ENCODE data around the gene PDGFB. TPM values are rescaled to one million over a fixed set of nuclear protein-coding genes. Genes with fewer than 3 reads are reported as not detected.

Gene PDGFB
- total and polyA plus RNA-seq, 2 experiments from 2014 or later: 2.2 to 8.0 TPM

DNA sequence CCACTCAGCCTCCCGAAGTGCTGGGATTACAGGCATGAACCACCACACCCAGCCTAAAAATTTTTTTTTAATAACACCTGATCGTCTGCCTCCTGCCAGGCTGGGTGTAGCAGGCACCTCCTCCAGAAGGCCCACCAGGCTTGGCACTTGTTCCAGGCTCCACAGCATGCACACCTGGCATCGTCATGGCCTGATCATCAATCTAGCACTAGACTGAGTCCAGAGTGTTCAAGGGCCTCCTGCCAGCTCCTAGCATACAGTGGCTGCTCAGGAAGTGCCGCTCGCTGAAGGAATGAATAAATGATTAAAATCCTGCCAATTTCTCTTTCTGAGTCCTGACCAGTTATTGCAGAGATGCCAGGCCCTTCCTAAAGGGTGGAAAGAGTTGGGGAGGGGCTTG lies 3.5 kb upstream of the PDGFB start (continued):
- TF ChIP-seq, protein P1, sequence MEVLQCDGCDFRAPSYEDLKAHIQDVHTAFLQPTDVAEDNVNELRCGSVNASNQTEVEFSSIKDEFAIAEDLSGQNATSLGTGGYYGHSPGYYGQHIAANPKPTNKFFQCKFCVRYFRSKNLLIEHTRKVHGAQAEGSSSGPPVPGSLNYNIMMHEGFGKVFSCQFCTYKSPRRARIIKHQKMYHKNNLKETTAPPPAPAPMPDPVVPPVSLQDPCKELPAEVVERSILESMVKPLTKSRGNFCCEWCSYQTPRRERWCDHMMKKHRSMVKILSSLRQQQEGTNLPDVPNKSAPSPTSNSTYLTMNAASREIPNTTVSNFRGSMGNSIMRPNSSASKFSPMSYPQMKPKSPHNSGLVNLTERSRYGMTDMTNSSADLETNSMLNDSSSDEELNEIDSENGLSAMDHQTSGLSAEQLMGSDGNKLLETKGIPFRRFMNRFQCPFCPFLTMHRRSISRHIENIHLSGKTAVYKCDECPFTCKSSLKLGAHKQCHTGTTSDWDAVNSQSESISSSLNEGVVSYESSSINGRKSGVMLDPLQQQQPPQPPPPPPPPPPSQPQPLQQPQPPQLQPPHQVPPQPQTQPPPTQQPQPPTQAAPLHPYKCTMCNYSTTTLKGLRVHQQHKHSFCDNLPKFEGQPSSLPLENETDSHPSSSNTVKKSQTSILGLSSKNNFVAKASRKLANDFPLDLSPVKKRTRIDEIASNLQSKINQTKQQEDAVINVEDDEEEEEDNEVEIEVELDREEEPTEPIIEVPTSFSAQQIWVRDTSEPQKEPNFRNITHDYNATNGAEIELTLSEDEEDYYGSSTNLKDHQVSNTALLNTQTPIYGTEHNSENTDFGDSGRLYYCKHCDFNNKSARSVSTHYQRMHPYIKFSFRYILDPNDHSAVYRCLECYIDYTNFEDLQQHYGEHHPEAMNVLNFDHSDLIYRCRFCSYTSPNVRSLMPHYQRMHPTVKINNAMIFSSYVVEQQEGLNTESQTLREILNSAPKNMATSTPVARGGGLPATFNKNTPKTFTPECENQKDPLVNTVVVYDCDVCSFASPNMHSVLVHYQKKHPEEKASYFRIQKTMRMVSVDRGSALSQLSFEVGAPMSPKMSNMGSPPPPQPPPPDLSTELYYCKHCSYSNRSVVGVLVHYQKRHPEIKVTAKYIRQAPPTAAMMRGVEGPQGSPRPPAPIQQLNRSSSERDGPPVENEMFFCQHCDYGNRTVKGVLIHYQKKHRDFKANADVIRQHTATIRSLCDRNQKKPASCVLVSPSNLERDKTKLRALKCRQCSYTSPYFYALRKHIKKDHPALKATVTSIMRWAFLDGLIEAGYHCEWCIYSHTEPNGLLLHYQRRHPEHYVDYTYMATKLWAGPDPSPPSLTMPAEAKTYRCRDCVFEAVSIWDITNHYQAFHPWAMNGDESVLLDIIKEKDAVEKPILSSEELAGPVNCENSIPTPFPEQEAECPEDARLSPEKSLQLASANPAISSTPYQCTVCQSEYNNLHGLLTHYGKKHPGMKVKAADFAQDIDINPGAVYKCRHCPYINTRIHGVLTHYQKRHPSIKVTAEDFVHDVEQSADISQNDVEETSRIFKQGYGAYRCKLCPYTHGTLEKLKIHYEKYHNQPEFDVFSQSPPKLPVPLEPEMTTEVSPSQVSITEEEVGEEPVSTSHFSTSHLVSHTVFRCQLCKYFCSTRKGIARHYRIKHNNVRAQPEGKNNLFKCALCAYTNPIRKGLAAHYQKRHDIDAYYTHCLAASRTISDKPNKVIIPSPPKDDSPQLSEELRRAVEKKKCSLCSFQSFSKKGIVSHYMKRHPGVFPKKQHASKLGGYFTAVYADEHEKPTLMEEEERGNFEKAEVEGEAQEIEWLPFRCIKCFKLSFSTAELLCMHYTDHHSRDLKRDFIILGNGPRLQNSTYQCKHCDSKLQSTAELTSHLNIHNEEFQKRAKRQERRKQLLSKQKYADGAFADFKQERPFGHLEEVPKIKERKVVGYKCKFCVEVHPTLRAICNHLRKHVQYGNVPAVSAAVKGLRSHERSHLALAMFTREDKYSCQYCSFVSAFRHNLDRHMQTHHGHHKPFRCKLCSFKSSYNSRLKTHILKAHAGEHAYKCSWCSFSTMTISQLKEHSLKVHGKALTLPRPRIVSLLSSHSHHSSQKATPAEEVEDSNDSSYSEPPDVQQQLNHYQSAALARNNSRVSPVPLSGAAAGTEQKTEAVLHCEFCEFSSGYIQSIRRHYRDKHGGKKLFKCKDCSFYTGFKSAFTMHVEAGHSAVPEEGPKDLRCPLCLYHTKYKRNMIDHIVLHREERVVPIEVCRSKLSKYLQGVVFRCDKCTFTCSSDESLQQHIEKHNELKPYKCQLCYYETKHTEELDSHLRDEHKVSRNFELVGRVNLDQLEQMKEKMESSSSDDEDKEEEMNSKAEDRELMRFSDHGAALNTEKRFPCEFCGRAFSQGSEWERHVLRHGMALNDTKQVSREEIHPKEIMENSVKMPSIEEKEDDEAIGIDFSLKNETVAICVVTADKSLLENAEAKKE (CRISPR knock-in tag; IDR thresholded peaks at IDR 0.05): no peak
- no peak for TF ChIP-seq ZNF331 (CRISPR knock-in tag; IDR thresholded peaks at IDR 0.05; ENCODE audit: low read depth)

DNA sequence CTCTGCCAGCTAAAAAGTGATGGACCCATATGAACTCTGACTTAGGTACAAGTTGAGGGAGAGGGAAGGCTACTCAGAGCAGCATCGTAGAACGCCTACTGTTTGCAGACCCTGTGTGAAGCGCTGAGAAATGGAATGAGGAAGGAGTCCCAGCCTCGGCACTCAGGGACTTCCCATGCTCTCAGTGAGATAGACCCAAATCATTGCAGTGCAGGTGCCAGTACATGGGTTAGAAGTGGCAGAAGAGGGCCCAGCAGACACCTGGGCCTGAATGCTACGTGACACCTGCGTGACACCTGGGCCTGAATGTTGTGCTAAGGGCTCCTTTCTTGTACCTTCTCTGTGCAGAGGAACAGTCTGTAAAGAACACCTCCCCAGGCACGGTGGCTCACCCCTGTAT lies 2.6 kb upstream of the PDGFB start:
- Histone ChIP-seq H3K4me3 (no peak overlapping the region), H3K4me1 (ENCODE audit: insufficient read depth) (peaks cover 13% of the 10 kb centered on the region; the same call in 1 of the 2 replicates), H3F3A (replicated peaks; ENCODE audit: low read depth) (0 out of 2 replicates have a peak, but pooled peaks cover 6% of the 10 kb centered on the region), H3K4me2 (no peak overlapping the region), H3K27ac (ENCODE audit: low read depth) (no peak overlapping the region), H3K9me2 (ENCODE audit: insufficient read depth) (no peaks in the 10 kb centered on the region), H2AFZ (no peak overlapping the region), H3K79me2 (replicated peaks; ENCODE audit: insufficient read depth) (no peaks in the 10 kb centered on the region), H4K20me1 (replicated peaks; ENCODE audit: insufficient read depth) (no peaks in the 10 kb centered on the region), H3K36me3 (ENCODE audit: insufficient read depth) (no peaks in the 10 kb centered on the region), H3K27me3 (ENCODE audit: insufficient read depth) (peaks cover 66% of the 10 kb centered on the region)
- DNase-seq (ENCODE audit: low spot score): no peak
- Mint-ChIP-seq H3K36me3 (ENCODE audit: low read depth) (no peaks in the 10 kb centered on the region), H3K4me1 (peaks cover 29% of the 10 kb centered on the region), H3K27me3 (ENCODE audit: insufficient read depth, low read depth, poor library complexity) (peaks cover 58% of the 10 kb centered on the region), H3K27ac (no peak overlapping the region), H3K9me3 (no peaks in the 10 kb centered on the region), H3K4me3 (no peak overlapping the region)
- ATAC-seq: no peak
- no peak for TF ChIP-seq NANOG (IDR thresholded peaks at IDR 0.05; ENCODE audit: borderline replicate concordance)
- no peak for TF ChIP-seq STAT1 (IDR thresholded peaks at IDR 0.05; ENCODE audit: unreplicated experiment)
- no peak for TF ChIP-seq EZH2phosphoT487 (IDR thresholded peaks at IDR 0.05; ENCODE audit: unreplicated experiment)
- TF ChIP-seq ZNF114 (CRISPR knock-in tag; IDR thresholded peaks at IDR 0.05): no peak
- TF ChIP-seq, protein P2, sequence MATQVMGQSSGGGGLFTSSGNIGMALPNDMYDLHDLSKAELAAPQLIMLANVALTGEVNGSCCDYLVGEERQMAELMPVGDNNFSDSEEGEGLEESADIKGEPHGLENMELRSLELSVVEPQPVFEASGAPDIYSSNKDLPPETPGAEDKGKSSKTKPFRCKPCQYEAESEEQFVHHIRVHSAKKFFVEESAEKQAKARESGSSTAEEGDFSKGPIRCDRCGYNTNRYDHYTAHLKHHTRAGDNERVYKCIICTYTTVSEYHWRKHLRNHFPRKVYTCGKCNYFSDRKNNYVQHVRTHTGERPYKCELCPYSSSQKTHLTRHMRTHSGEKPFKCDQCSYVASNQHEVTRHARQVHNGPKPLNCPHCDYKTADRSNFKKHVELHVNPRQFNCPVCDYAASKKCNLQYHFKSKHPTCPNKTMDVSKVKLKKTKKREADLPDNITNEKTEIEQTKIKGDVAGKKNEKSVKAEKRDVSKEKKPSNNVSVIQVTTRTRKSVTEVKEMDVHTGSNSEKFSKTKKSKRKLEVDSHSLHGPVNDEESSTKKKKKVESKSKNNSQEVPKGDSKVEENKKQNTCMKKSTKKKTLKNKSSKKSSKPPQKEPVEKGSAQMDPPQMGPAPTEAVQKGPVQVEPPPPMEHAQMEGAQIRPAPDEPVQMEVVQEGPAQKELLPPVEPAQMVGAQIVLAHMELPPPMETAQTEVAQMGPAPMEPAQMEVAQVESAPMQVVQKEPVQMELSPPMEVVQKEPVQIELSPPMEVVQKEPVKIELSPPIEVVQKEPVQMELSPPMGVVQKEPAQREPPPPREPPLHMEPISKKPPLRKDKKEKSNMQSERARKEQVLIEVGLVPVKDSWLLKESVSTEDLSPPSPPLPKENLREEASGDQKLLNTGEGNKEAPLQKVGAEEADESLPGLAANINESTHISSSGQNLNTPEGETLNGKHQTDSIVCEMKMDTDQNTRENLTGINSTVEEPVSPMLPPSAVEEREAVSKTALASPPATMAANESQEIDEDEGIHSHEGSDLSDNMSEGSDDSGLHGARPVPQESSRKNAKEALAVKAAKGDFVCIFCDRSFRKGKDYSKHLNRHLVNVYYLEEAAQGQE (IDR thresholded peaks at IDR 0.05; ENCODE audit: unreplicated experiment): no peak
- TF ChIP-seq POLR2AphosphoS5 (IDR thresholded peaks at IDR 0.05; ENCODE audit: low read depth): no peak
- TF ChIP-seq EZH2 (IDR thresholded peaks at IDR 0.05; ENCODE audit: low read depth, unreplicated experiment): no peak
- no peak for TF ChIP-seq CREB1 (CRISPR knock-in tag; IDR thresholded peaks at IDR 0.05; ENCODE audit: low read depth)

Measured in GM23338 (cell line).